Neutrophil (primary cell): ENCODE data around the gene SRP54.

Source experiments
- H3K27ac ChIP-seq: fragments of 200-600 bp; sonication (generic); 2 replicates; pipeline ENCODE4 v1.5.1; 2016; ENCODE audit warnings: mild to moderate bottlenecking, moderate library complexity
- H3K27me3 ChIP-seq: fragments of 200-600 bp; sonication (generic); 2 replicates; pipeline ENCODE4 v1.6.0; 2016; ENCODE audit warnings: mild to moderate bottlenecking
- H3K36me3 ChIP-seq: fragments of 200-600 bp; sonication (generic); 2 replicates; pipeline ENCODE4 v1.5.1; 2017
- H3K4me1 ChIP-seq, 2 experiments: fragments of 200-600 bp in 1 of 2; sonication (generic) in 1 of 2; 1 replicate in 1 of 2; 2 replicates in 1 of 2; pipeline versions ENCODE4 v1.5.1 to v1.6.1; 2013 to 2016; ENCODE audit warnings: low read depth in 1 of 2, low read length in 1 of 2, mild to moderate bottlenecking in 1 of 2, moderate library complexity in 1 of 2; ENCODE audit not compliant: control insufficient read depth in 1 of 2, insufficient read depth in 1 of 2
- H3K4me3 ChIP-seq, 2 experiments: fragments of 200-600 bp in 1 of 2; sonication (generic) in 1 of 2; 1 replicate in 1 of 2; 2 replicates in 1 of 2; pipeline ENCODE4 v1.5.1; 2013 to 2016; ENCODE audit warnings: low read depth in 1 of 2, low read length in 1 of 2, mild to moderate bottlenecking in 1 of 2, moderate library complexity in 1 of 2
- H3K9me3 ChIP-seq: fragments of 200-600 bp; sonication (generic); 2 replicates; pipeline ENCODE4 v1.5.1; 2016
- CTCF ChIP-seq: fragments of 200-600 bp; sonication (generic); IDR thresholded peaks from 2 replicates; pipeline ENCODE4 v1.5.1; 2016; ENCODE audit warnings: antibody characterized with exemption

The SRP54 gene

GRCh38 chr14:34994668-34995067, 11.9 kb downstream of the SRP54 start:
- Histone ChIP-seq H3K27me3 (no peaks in the 10 kb centered on the region), H3K36me3 (peaks cover 18% of the 10 kb centered on the region), H3K4me1 (peaks cover 0 to 6% of the 10 kb centered on the region in 2 experiments), H3K27ac (no peak overlapping the region), H3K4me3 (no peak overlapping the region), H3K9me3 (no peaks in the 10 kb centered on the region)
- TF ChIP-seq CTCF, result no peak

- H3K27ac ChIP-seq, result no peak overlapping the region
- H3K4me1 ChIP-seq, result no peaks in the 10 kb centered on the region
- no peaks in the 10 kb centered on the region for H3K9me3 ChIP-seq
- no peak for TF ChIP-seq CTCF
- H3K36me3 ChIP-seq, result peaks cover 25% of the 10 kb centered on the region
- no peaks in the 10 kb centered on the region for H3K27me3 ChIP-seq
- no peak overlapping the region for H3K4me3 ChIP-seq
These were observed 15.0 kb downstream of the SRP54 start for GRCh38 chr14:34997762-34998161.

- Histone ChIP-seq H3K27ac (no peak overlapping the region), H3K36me3 (peaks cover 42% of the 10 kb centered on the region), H3K9me3 (no peaks in the 10 kb centered on the region), H3K27me3 (no peaks in the 10 kb centered on the region), H3K4me3 (no peak overlapping the region), H3K4me1 (no peaks in the 10 kb centered on the region)
- TF ChIP-seq CTCF, result no peak
These were observed 16.7 kb downstream of the SRP54 start for GRCh38 chr14:34999500-34999899.

GRCh38 chr14:35001621-35002020, 18.8 kb downstream of the SRP54 start:
- Histone ChIP-seq H3K4me1 (no peaks in the 10 kb centered on the region), H3K27me3 (no peaks in the 10 kb centered on the region), H3K9me3 (no peaks in the 10 kb centered on the region), H3K27ac (no peak overlapping the region), H3K36me3 (peaks cover 60% of the 10 kb centered on the region), H3K4me3 (no peak overlapping the region)
- no peak for TF ChIP-seq CTCF

- Histone ChIP-seq H3K36me3 (peaks cover 62% of the 10 kb centered on the region), H3K4me3 (no peak overlapping the region), H3K27me3 (no peaks in the 10 kb centered on the region), H3K4me1 (no peaks in the 10 kb centered on the region), H3K9me3 (no peaks in the 10 kb centered on the region), H3K27ac (no peak overlapping the region)
- TF ChIP-seq CTCF, result no peak
These were observed 22.0 kb downstream of the SRP54 start for GRCh38 chr14:35004839-35005238.

GRCh38 chr14:35016568-35016967, 33.8 kb downstream of the SRP54 start:
- no peaks in the 10 kb centered on the region for H3K9me3 ChIP-seq
- TF ChIP-seq CTCF, result no peak
- no peak overlapping the region for H3K4me3 ChIP-seq
- H3K27ac ChIP-seq, result no peak overlapping the region
- H3K36me3 ChIP-seq, result peaks cover 64% of the 10 kb centered on the region
- H3K4me1 ChIP-seq, result peaks cover 23 to 26% of the 10 kb centered on the region in 2 experiments
- H3K27me3 ChIP-seq, result no peaks in the 10 kb centered on the region
